Neural crest cell (in vitro differentiated cells): Measurements from ENCODE around the gene TBC1D17. TPM values are rescaled to one million over a fixed set of nuclear protein-coding genes. Genes with fewer than 3 reads are reported as not detected.

ENCODE experiments used
- DNase-seq: peaks from one replicate; pipeline ENCODE4 v3.0.0; 2021; ENCODE audit warnings: low read depth, mixed read lengths, low spot score
- H3K27ac Mint-ChIP-seq: one replicate; pipeline ENCODE4 v1.8.0; 2021; ENCODE audit warnings: mild to moderate bottlenecking, mixed read lengths; ENCODE audit not compliant: unreplicated experiment
- H3K27me3 Mint-ChIP-seq: 2 replicates; pipeline ENCODE4 v1.8.0; 2021; ENCODE audit warnings: low read depth, mild to moderate bottlenecking, mixed read lengths
- H3K36me3 Mint-ChIP-seq: 2 replicates; pipeline ENCODE4 v1.8.0; 2021; ENCODE audit warnings: low read depth, mild to moderate bottlenecking, mixed read lengths
- H3K4me1 Mint-ChIP-seq: 2 replicates; pipeline ENCODE4 v1.8.0; 2021; ENCODE audit warnings: mixed read lengths
- H3K4me3 Mint-ChIP-seq: one replicate; pipeline ENCODE4 v1.8.0; 2021; ENCODE audit warnings: mild to moderate bottlenecking, mixed read lengths
- H3K9me3 Mint-ChIP-seq: 2 replicates; pipeline ENCODE4 v1.8.0; 2021; ENCODE audit warnings: mixed read lengths
- total RNA-seq: library from RNA; stranded (reverse); gene quantifications from 2 replicates; pipeline ENCODE4 v1.2.1, GENCODE V29; 2021
- TF ChIP-seq, protein P1 (sequence below): fragments of 200-600 bp; sonication (generic); conservative IDR thresholded peaks from 2 replicates; pipeline ENCODE4 v1.5.0; 2021; ENCODE audit warnings: antibody characterized with exemption, mild to moderate bottlenecking

The TBC1D17 gene
- total RNA-seq, 1 donor from 2014 or later, result 30.5 TPM

- DNase-seq, result no peak
- Mint-ChIP-seq H3K4me3 (no peak overlapping the region), H3K9me3 (no peaks in the 10 kb centered on the region), H3K27me3 (no peaks in the 10 kb centered on the region), H3K36me3 (peaks cover 23% of the 10 kb centered on the region), H3K4me1 (peaks cover 5% of the 10 kb centered on the region), H3K27ac (peak overlapping the region; percentile 35)
- TF ChIP-seq, protein P1, sequence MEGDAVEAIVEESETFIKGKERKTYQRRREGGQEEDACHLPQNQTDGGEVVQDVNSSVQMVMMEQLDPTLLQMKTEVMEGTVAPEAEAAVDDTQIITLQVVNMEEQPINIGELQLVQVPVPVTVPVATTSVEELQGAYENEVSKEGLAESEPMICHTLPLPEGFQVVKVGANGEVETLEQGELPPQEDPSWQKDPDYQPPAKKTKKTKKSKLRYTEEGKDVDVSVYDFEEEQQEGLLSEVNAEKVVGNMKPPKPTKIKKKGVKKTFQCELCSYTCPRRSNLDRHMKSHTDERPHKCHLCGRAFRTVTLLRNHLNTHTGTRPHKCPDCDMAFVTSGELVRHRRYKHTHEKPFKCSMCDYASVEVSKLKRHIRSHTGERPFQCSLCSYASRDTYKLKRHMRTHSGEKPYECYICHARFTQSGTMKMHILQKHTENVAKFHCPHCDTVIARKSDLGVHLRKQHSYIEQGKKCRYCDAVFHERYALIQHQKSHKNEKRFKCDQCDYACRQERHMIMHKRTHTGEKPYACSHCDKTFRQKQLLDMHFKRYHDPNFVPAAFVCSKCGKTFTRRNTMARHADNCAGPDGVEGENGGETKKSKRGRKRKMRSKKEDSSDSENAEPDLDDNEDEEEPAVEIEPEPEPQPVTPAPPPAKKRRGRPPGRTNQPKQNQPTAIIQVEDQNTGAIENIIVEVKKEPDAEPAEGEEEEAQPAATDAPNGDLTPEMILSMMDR, result no peak
These were observed 40.1 kb upstream of the TBC1D17 start for GRCh38 chr19:49837425-49837824.

- H3K27me3 Mint-ChIP-seq, result no peaks in the 10 kb centered on the region
These were observed 38.5 kb upstream of the TBC1D17 start for GRCh38 chr19:49838885-49839588.

DNA sequence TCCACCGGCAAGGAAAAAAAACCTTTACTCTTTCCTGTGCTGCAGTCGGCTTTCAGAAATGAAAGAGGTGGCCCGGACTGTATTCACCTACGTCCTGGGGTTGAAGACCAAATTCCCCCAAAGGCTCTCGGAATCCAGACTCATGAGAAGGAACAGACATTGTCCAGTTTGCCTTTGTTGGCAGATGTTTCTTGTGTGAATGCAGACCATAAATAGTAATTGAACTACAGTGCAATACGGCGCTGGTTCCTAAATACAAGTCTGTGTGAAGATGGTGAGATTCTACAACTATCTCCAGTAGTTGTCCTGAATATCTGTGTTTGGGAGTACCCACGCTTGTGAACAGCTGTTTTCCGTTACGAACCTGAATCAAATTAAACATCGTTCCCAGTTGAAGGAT is 37.8 kb upstream of the TBC1D17 start:
- peaks cover 5% of the 10 kb centered on the region for H3K4me1 Mint-ChIP-seq

More at GRCh38 chr19:49838885-49839588, 38.5 kb upstream of the TBC1D17 start:
- Mint-ChIP-seq H3K9me3 (no peaks in the 10 kb centered on the region), H3K36me3 (peaks cover 23% of the 10 kb centered on the region), H3K4me3 (no peak overlapping the region), H3K4me1 (peaks cover 5% of the 10 kb centered on the region), H3K27ac (no peak overlapping the region)
- no peak for DNase-seq
- TF ChIP-seq, protein P1, result no peak

DNA sequence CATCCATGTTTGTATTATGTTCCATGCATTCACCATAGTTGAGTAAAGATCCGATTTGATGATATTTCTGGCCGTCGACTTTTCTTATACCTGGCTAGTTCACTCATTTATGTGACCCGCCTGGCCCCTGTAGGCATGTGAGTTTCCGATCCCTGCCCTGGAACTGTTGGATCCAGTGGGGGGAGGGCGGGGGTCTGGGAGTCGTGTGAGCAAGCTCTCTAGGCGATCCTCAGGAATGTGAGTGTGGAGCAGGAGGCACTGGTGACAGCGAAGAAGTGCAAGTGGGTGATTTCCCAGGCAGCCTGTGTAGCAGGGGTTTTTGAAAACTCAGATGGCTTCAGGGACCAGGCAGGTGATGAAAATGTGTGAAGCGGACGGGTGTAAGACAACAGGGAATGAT is 37.2 kb upstream of the TBC1D17 start:
- Mint-ChIP-seq H3K27me3 (no peaks in the 10 kb centered on the region), H3K4me3 (peak overlapping the region; percentile 44), H3K27ac (no peak overlapping the region), H3K4me1 (peaks cover 5% of the 10 kb centered on the region), H3K9me3 (no peaks in the 10 kb centered on the region), H3K36me3 (peaks cover 19% of the 10 kb centered on the region)
- TF ChIP-seq, protein P1, result no peak
- no peak for DNase-seq

More for the DNA sequence above, 37.8 kb upstream of the TBC1D17 start:
- Mint-ChIP-seq H3K36me3 (peaks cover 21% of the 10 kb centered on the region), H3K4me3 (no peak overlapping the region), H3K27ac (no peak overlapping the region), H3K27me3 (no peaks in the 10 kb centered on the region), H3K9me3 (no peaks in the 10 kb centered on the region)
- TF ChIP-seq, protein P1, result no peak
- DNase-seq, result no peak

DNA sequence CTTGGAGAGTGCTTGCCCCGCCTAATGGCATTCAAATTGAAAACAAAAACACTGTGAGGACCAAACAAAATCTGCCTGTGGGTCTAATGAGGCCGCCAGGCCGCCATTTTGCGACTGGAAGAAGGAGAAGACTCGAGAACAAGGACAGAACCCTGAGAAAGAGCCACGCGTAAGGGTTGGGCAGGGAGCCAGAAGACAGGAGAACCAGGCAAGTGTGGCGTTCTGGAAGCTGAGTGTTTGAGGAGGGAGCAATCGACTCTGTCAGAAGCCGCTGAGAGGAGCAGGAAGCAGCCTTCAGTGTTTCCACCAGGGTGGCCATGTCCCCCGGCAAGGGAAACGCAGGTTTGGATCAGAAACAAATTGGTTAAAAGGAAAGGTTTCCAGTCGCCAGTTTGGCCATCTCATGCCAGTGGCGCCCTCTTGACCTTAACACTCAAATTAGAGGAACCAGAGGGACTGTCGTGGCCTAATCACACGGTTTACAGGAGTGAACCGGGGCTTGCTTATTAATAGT is 36.7 kb upstream of the TBC1D17 start:
- H3K27ac Mint-ChIP-seq, result no peak overlapping the region
- H3K4me1 Mint-ChIP-seq, result peaks cover 5% of the 10 kb centered on the region
- TF ChIP-seq, protein P1, result no peak
- H3K36me3 Mint-ChIP-seq, result peaks cover 19% of the 10 kb centered on the region
- H3K4me3 Mint-ChIP-seq, result peak overlapping the region; percentile 20
- no peak for DNase-seq
- H3K9me3 Mint-ChIP-seq, result no peaks in the 10 kb centered on the region
- H3K27me3 Mint-ChIP-seq, result no peaks in the 10 kb centered on the region
